ENCODE data around the gene SYDE2.
"Not testable (repeated sequence)": the region's sequence is repeated elsewhere in the genome, so short reads cannot be mapped to it uniquely, and the experiment has no call there.

SYDE2 gene

GRCh38 chr1:85208488-85208887 lies 7.7 kb upstream of the SYDE2 start:
- no peak for DNase-seq (ENCODE audit: low spot score)

- no peak for DNase-seq (ENCODE audit: low spot score)
Observed at GRCh38 chr1:85203573-85204171, 2.9 kb upstream of the SYDE2 start.

GRCh38 chr1:85202864-85203255 lies 2.0 kb upstream of the SYDE2 start:
- DNase-seq (ENCODE audit: low spot score), result no peak

GRCh38 chr1:85202092-85202863 lies 1.5 kb upstream of the SYDE2 start:
- no peak for DNase-seq (ENCODE audit: low spot score)

GRCh38 chr1:85201340-85202091 lies 700 bp upstream of the SYDE2 start:
- peak; percentile 27 for DNase-seq (ENCODE audit: low spot score)

- DNase-seq (ENCODE audit: low spot score), result no peak
Observed at GRCh38 chr1:85199667-85200462, 951 bp downstream of the SYDE2 start.

- DNase-seq (ENCODE audit: low spot score), result no peak
Observed at GRCh38 chr1:85198864-85199263, 2.0 kb downstream of the SYDE2 start.

- DNase-seq (ENCODE audit: low spot score), result no peak
Observed at GRCh38 chr1:85196358-85196757, 4.5 kb downstream of the SYDE2 start.

- DNase-seq (ENCODE audit: low spot score), result no peak
Observed at GRCh38 chr1:85195703-85196102, 5.1 kb downstream of the SYDE2 start.

- DNase-seq (ENCODE audit: low spot score), result not testable (repeated sequence)
Observed at GRCh38 chr1:85192129-85192528, 8.7 kb downstream of the SYDE2 start.

GRCh38 chr1:85189120-85189519 lies 11.7 kb downstream of the SYDE2 start:
- no peak for DNase-seq (ENCODE audit: low spot score)

- DNase-seq (ENCODE audit: low spot score), result no peak
Observed at GRCh38 chr1:85188530-85188929, 12.3 kb downstream of the SYDE2 start.

GRCh38 chr1:85187021-85187420 lies 13.8 kb downstream of the SYDE2 start:
- DNase-seq (ENCODE audit: low spot score), result not testable (repeated sequence)

- no peak for DNase-seq (ENCODE audit: low spot score)
Observed at GRCh38 chr1:85184245-85184644, 16.6 kb downstream of the SYDE2 start.

- DNase-seq (ENCODE audit: low spot score), result no peak
Observed at GRCh38 chr1:85182700-85183099, 18.1 kb downstream of the SYDE2 start.

- no peak for DNase-seq (ENCODE audit: low spot score)
Observed at GRCh38 chr1:85180869-85181268, 19.9 kb downstream of the SYDE2 start.

- DNase-seq (ENCODE audit: low spot score), result no peak
Observed at GRCh38 chr1:85179522-85179921, 21.3 kb downstream of the SYDE2 start.

GRCh38 chr1:85178396-85178795 lies 22.4 kb downstream of the SYDE2 start:
- no peak for DNase-seq (ENCODE audit: low spot score)

GRCh38 chr1:85174503-85174902 lies 26.3 kb downstream of the SYDE2 start:
- DNase-seq (ENCODE audit: low spot score), result no peak

- DNase-seq (ENCODE audit: low spot score), result peak; percentile 22
Observed at GRCh38 chr1:85172684-85173337, 28.0 kb downstream of the SYDE2 start.

- DNase-seq (ENCODE audit: low spot score), result no peak
Observed at GRCh38 chr1:85171721-85172120, 29.1 kb downstream of the SYDE2 start.

GRCh38 chr1:85168884-85169283 lies 31.9 kb downstream of the SYDE2 start:
- DNase-seq (ENCODE audit: low spot score), result no peak

Measured in hematopoietic multipotent progenitor cell treated with erythropoietin and hydrocortisone succinate and interleukin-3 and kit ligand, for 15 days (in vitro differentiated cells).